Mesothelial cell of epicardium (in vitro differentiated cells): Measurements from ENCODE around the gene HERC4. TPM values are rescaled to one million over a fixed set of nuclear protein-coding genes. Genes with fewer than 3 reads are reported as not detected.
"Not testable (repeated sequence)": the region's sequence is repeated elsewhere in the genome, so short reads cannot be mapped to it uniquely, and the experiment has no call there.

ENCODE experiments used
- DNase-seq, 2 experiments: peaks; one replicate each; pipeline ENCODE4 v3.0.0; 2021; ENCODE audit warnings: low spot score in 2 of 2; ENCODE audit not compliant: unreplicated experiment in 2 of 2
- H3K27ac Mint-ChIP-seq: 2 replicates; pipeline ENCODE4 v1.8.0; 2021; ENCODE audit warnings: mixed read lengths
- H3K27me3 Mint-ChIP-seq: 2 replicates; pipeline ENCODE4 v1.8.0; 2021; ENCODE audit warnings: low read depth, mixed read lengths
- H3K36me3 Mint-ChIP-seq: 2 replicates; pipeline ENCODE4 v1.8.0; 2021; ENCODE audit warnings: mixed read lengths
- H3K4me1 Mint-ChIP-seq: 2 replicates; pipeline ENCODE4 v1.8.0; 2021; ENCODE audit warnings: mixed read lengths
- H3K4me3 Mint-ChIP-seq: 2 replicates; pipeline ENCODE4 v1.8.0; 2021; ENCODE audit warnings: mild to moderate bottlenecking, moderate library complexity, mixed read lengths
- H3K9me3 Mint-ChIP-seq: 2 replicates; pipeline ENCODE4 v1.8.0; 2021; ENCODE audit warnings: mixed read lengths
- CTCF ChIP-seq: fragments of 200-600 bp; sonication (generic); IDR thresholded peaks from one replicate; pipeline ENCODE4 v1.5.0; 2021; ENCODE audit warnings: antibody characterized with exemption; ENCODE audit not compliant: unreplicated experiment
- total RNA-seq: library from RNA; stranded (reverse); gene quantifications from 3 replicates; pipeline ENCODE4 v1.2.1, GENCODE V29; 2021

Gene HERC4
- total RNA-seq, 1 donor from 2014 or later: 56.2 TPM

GRCh38 chr10:67969875-67970274, 105.2 kb downstream of the HERC4 start:
- Mint-ChIP-seq H3K27me3 (no peaks in the 10 kb centered on the region), H3K36me3 (peaks cover 62% of the 10 kb centered on the region), H3K27ac (no peak overlapping the region), H3K9me3 (peaks cover 28% of the 10 kb centered on the region), H3K4me3 (no peak overlapping the region), H3K4me1 (no peaks in the 10 kb centered on the region)
- TF ChIP-seq CTCF: no peak
- DNase-seq: no peak

- H3K4me1 Mint-ChIP-seq, DNase-seq, H3K4me3 Mint-ChIP-seq, H3K27me3 Mint-ChIP-seq, H3K27ac Mint-ChIP-seq: not testable (repeated sequence)
- peaks cover 17% of the 10 kb centered on the region for H3K9me3 Mint-ChIP-seq
- peaks cover 49% of the 10 kb centered on the region for H3K36me3 Mint-ChIP-seq
Observed at GRCh38 chr10:67966035-67966434, 109.0 kb downstream of the HERC4 start.

DNA sequence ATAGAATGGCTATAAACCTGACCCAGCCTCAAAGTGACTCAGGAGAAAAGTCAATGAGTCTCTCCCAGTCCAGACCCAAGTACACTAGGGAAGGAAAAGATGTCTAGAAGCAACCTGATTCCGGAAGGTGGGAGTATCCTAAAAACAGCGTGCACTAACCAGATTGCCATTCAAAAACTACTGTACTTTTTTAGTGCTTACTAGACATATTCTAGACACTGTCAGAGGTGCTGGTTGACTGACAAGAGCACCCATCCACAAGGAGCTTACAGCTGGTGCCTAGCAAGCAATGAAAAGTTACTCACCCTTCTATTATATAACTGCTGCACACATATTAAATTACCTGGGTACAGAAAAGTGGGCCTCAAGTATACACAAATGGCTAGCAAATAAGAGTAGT, 109.6 kb downstream of the HERC4 start:
- Mint-ChIP-seq H3K4me3 (no peak overlapping the region), H3K27me3 (no peaks in the 10 kb centered on the region), H3K36me3 (peaks cover 51% of the 10 kb centered on the region), H3K27ac (no peak overlapping the region), H3K9me3 (peaks cover 13% of the 10 kb centered on the region), H3K4me1 (no peaks in the 10 kb centered on the region)
- TF ChIP-seq CTCF: no peak
- DNase-seq: no peak

DNA sequence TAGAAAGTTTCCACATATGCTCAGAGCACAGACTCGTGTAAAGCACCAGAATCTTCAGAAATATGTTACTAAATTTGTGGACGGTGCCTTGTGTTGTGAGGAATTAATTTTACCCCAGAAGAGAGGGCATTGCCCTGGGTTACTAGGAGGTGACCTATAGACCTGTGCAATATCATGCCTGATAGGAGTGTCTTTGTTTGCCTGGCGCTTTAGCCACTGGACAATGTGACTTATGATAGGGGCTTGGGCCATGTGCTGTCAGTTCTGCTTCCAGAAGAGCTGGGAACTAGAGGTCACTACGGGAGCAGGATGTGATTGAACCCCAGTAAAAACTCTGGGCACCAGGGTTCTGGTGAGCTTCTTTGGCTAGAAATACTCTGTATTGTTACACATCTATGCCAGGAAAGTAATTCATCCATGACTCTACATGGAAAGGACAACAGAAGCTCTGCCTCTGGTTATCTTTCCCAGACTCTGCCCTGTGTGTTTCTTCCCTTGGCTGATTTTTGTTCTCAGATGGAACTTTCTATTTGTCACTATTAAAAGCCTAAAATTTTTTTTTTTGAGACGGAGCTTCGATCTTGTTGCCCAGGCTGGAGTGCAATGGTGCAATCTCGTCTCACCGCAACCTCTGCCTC, 115.1 kb downstream of the HERC4 start:
- Mint-ChIP-seq H3K4me3 (no peak overlapping the region), H3K27ac (no peak overlapping the region), H3K9me3 (no peaks in the 10 kb centered on the region), H3K36me3 (peaks cover 23% of the 10 kb centered on the region), H3K4me1 (peaks cover 7% of the 10 kb centered on the region), H3K27me3 (no peaks in the 10 kb centered on the region)
- DNase-seq: no peak
- no peak for TF ChIP-seq CTCF

DNA sequence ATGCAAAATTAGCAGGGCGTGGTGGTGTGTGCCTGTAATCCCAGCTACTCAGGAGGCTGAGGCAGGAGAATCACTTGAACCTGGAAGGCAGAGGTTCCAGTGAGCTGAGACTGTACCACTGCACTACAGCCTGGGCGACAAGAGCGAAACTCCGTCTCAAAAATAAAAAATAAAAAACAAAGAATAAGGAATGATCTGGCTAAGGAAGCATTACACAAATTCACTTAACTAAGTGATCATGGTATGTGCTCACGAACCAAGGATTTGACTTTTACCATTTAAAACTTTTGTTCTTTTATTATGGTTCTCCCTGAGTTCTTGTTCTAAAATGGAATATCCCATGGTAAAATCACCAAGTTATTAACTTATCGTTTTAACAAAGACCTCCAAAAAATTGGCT, 119.5 kb downstream of the HERC4 start:
- TF ChIP-seq CTCF: no peak
- no peak overlapping the region for H3K27ac Mint-ChIP-seq
- no peaks in the 10 kb centered on the region for H3K27me3 Mint-ChIP-seq
- no peak overlapping the region for H3K4me3 Mint-ChIP-seq
- H3K36me3 Mint-ChIP-seq: peaks cover 25% of the 10 kb centered on the region
- H3K9me3 Mint-ChIP-seq: no peaks in the 10 kb centered on the region
- H3K4me1 Mint-ChIP-seq: peaks cover 7% of the 10 kb centered on the region
- DNase-seq: no peak

DNA sequence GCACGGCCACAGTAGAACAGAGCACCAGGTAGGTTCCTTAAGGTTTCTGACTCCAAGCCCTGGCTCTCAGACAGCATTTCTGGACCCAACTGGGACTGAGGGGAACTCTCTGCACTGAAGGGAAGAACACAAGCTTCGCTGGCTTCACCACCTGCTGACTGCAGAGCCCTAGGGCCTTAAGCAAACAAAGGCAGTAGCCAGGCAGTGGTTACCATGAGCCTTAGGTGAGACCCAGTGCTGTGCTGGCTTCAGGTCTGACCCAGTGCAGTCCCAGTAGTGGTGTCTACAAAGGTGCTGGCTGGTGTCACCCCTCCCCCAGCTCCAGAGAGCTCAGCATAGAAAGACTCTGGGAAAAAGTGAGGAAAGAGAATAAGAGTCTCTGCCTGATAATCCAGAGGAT, 131.2 kb downstream of the HERC4 start:
- H3K27ac Mint-ChIP-seq: no peak overlapping the region
- peaks cover 45% of the 10 kb centered on the region for H3K36me3 Mint-ChIP-seq

More for the DNA sequence above, 131.2 kb downstream of the HERC4 start:
- Mint-ChIP-seq H3K4me1 (no peaks in the 10 kb centered on the region), H3K4me3 (no peak overlapping the region), H3K27me3 (no peaks in the 10 kb centered on the region), H3K9me3 (peaks cover 22% of the 10 kb centered on the region)
- TF ChIP-seq CTCF: no peak
- no peak for DNase-seq
